Measurements from ENCODE around the gene PPIP5K2.
"Not testable (repeated sequence)": the region's sequence is repeated elsewhere in the genome, so short reads cannot be mapped to it uniquely, and the experiment has no call there.

DNA sequence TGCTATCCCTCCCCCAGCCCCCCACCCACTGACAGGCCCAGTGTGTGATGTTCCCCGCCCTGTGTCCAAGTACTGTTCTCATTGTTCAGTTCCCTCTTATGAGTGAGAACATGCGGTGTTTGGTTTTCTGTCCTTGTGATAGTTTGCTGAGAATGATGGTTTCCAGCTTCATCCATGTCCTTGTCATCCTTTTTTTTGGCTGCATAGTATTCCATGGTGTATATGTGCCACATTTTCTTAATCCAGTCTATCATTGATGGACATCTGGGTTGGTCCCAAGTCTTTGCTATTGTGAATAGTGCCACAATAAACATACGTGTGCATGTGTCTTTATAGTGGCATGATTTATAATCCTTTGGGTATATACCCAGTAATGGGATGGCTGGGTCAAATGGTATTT is 84.9 kb downstream of the PPIP5K2 start:
- TF ChIP-seq CTCF (conservative IDR thresholded peaks at IDR 0.05; ENCODE audit: low read depth, low read length); EZH2 (IDR thresholded peaks at IDR 0.05; ENCODE audit: borderline replicate concordance, low read depth, low read length, poor library complexity, severe bottlenecking): not testable (repeated sequence)

Data from A673 (cell line).